KBM-7 (cell line): ENCODE measurements around the gene SERBP1.

Experiments
- DNase-seq: peaks from one replicate; pipeline ENCODE4 v3.0.0-alpha.2; 2015
- in situ Hi-C: fragments of 300-500 bp; cut with MboI; formaldehyde crosslinking; loops from 2 replicates; pipeline ENCODE4 v1.14.3; 2020; ENCODE audit warnings: low sequenced_read_pairs, low pct_unique_long_range_greater_than_20kb, mixed read lengths

Gene SERBP1

GRCh38 chr1:67430358-67431155 is at the start of gene SERBP1:
SERBP1 (minus strand) TSS chr1:67430402; CDS start chr1:67430300, 102 bp downstream.
- in situ Hi-C loops, result no loop called here
- peak; percentile 99 for DNase-seq

GRCh38 chr1:67479146-67479891 is 49.1 kb upstream of the SERBP1 start:
- DNase-seq, result peak; percentile 16
- in situ Hi-C loops, result loop anchor here (25.0 kb wide), 1 partner anchor 242 kb away; no protein-coding TSS in a partner anchor

- in situ Hi-C loops, result loop anchor here (25.0 kb wide), 1 partner anchor 240 kb away; no protein-coding TSS in a partner anchor
Observed at GRCh38 chr1:67476906-67477305, 46.7 kb upstream of the SERBP1 start.

GRCh38 chr1:67476006-67476482 is 45.8 kb upstream of the SERBP1 start:
- in situ Hi-C loops, result loop anchor here (25.0 kb wide), 1 partner anchor 239 kb away; no protein-coding TSS in a partner anchor
- DNase-seq, result no peak

More at GRCh38 chr1:67476906-67477305, 46.7 kb upstream of the SERBP1 start:
- no peak for DNase-seq

- in situ Hi-C loops, result no loop called here
- DNase-seq, result no peak
Observed at GRCh38 chr1:67472056-67472455, 41.9 kb upstream of the SERBP1 start.

- DNase-seq, result no peak
- in situ Hi-C loops, result no loop called here
Observed at GRCh38 chr1:67469431-67469830, 39.2 kb upstream of the SERBP1 start.

- in situ Hi-C loops, result no loop called here
- DNase-seq, result no peak
Observed at GRCh38 chr1:67468066-67468718, 38.0 kb upstream of the SERBP1 start.

- no peak for DNase-seq
- in situ Hi-C loops, result no loop called here
Observed at GRCh38 chr1:67465375-67465774, 35.2 kb upstream of the SERBP1 start.

- in situ Hi-C loops, result no loop called here
- DNase-seq, result no peak
Observed at GRCh38 chr1:67464746-67465145, 34.5 kb upstream of the SERBP1 start.

- DNase-seq, result no peak
- in situ Hi-C loops, result no loop called here
Observed at GRCh38 chr1:67464058-67464457, 33.9 kb upstream of the SERBP1 start.

GRCh38 chr1:67463298-67463955 is 33.2 kb upstream of the SERBP1 start:
- no peak for DNase-seq
- in situ Hi-C loops, result no loop called here

- in situ Hi-C loops, result no loop called here
- DNase-seq, result no peak
Observed at GRCh38 chr1:67460676-67461500, 30.7 kb upstream of the SERBP1 start.

GRCh38 chr1:67459068-67459467 is 28.9 kb upstream of the SERBP1 start:
- no peak for DNase-seq
- in situ Hi-C loops, result no loop called here

- no peak for DNase-seq
- in situ Hi-C loops, result no loop called here
Observed at GRCh38 chr1:67458663-67459062, 28.5 kb upstream of the SERBP1 start.

- no peak for DNase-seq
Observed at GRCh38 chr1:67457247-67457646, 27.0 kb upstream of the SERBP1 start.

GRCh38 chr1:67451815-67452214 is 21.6 kb upstream of the SERBP1 start:
- in situ Hi-C loops, result no loop called here
- DNase-seq, result no peak

More at GRCh38 chr1:67457247-67457646, 27.0 kb upstream of the SERBP1 start:
- in situ Hi-C loops, result no loop called here

GRCh38 chr1:67451356-67451755 is 21.2 kb upstream of the SERBP1 start:
- in situ Hi-C loops, result no loop called here

GRCh38 chr1:67446893-67447292 is 16.7 kb upstream of the SERBP1 start:
- DNase-seq, result no peak
- in situ Hi-C loops, result no loop called here

More at GRCh38 chr1:67451356-67451755, 21.2 kb upstream of the SERBP1 start:
- DNase-seq, result no peak
